GM19043 (cell line): ENCODE data around the gene KIFAP3.
"Not testable (repeated sequence)": the region's sequence is repeated elsewhere in the genome, so short reads cannot be mapped to it uniquely, and the experiment has no call there.

Source experiments
- ATAC-seq: cut with Tn5 transposase; IDR thresholded peaks from one replicate; pipeline ENCODE4 v1.9.1; 2021; ENCODE audit warnings: low read depth; ENCODE audit not compliant: unreplicated experiment

KIFAP3 gene

DNA sequence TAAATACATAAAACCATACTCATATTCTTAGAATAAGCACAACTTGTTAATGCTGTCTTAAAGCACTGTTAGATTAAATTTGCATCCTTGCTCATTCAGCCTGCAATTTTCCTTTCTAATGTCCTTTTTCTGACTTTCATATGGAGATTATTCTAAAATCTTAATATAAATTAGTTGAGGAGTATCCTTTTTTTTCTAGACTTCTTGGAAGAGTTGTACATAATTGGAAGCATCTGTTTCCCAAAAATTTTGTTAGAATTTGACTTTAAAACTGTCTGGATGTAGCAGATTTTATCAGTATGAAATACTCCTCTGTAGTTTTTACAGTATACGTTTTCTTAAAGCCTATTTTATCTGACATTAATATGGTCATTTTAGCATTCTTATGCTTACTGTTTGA, 9.7 kb downstream of the KIFAP3 start:
- no peak for ATAC-seq

DNA sequence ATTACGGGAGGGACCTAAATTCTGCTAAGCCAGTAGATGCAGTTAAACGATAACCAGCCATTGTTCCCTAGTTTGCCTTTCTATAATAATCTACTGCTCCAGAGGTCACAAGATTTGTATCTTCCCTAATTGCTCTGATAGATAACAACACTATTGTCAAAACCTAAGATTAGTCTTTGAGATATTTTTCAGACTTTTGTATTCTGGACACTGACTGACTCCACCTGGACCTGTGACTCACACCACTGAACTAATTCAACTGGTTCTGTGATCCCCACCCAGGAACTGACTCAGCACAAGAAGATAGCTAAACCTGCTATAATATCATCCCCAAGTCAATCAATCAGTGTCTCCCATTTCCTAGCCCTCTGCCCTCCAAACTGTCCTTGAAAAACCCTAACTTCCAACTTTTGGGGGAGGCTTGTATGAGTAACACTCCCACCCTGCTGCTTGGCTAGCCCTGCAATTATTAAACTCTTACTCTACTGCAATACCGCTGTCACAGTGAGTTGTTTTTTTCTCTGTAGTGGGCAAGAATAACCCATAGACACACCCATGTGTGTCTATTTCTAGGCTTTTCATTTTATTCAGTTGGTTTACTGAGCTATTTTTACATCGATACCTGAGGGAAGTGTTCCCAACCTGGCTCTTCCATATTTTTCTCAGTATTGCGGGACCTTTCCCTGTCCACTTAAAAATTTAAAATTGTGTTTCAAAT, 11.2 kb downstream of the KIFAP3 start:
- no peak for ATAC-seq

DNA sequence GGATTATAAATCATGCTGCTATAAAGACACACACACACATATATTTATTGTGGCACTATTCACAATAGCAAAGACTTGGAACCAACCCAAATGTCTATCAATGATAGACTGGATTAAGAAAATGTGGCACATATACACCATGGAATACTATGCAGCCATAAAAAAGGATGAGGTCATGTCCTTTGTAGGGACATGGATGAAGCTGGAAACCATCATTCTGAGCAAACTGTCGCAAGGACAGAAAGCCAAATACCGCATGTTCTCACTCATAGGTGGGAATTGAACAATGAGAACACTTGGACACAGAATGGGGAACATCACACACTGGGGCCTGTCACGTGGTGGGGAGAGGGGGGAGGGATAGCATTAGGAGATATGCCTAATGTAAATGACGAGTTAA, 12.8 kb downstream of the KIFAP3 start:
- not testable (repeated sequence) for ATAC-seq

DNA sequence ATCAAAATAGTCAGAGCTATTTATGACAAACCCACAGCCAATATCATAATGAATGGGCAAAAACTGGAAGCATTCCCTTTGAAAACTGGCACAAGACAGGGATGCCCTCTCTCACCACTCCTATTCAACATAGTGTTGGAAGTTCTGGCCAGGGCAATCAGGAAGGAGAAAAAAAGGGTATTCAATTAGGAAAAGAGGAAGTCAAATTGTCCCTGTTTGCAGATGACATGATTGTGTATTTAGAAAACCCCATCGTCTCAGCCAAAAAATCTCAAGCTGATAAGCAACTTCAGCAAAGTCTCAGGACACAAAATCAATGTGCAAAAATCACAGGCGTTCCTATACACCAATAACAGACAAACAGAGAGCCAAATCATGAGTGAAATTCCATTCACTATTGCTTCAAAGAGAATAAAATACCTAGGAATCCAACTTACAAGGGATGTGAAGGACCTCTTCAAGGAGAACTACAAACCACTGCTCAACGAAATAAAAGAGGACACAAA, 14.4 kb downstream of the KIFAP3 start:
- not testable (repeated sequence) for ATAC-seq

DNA sequence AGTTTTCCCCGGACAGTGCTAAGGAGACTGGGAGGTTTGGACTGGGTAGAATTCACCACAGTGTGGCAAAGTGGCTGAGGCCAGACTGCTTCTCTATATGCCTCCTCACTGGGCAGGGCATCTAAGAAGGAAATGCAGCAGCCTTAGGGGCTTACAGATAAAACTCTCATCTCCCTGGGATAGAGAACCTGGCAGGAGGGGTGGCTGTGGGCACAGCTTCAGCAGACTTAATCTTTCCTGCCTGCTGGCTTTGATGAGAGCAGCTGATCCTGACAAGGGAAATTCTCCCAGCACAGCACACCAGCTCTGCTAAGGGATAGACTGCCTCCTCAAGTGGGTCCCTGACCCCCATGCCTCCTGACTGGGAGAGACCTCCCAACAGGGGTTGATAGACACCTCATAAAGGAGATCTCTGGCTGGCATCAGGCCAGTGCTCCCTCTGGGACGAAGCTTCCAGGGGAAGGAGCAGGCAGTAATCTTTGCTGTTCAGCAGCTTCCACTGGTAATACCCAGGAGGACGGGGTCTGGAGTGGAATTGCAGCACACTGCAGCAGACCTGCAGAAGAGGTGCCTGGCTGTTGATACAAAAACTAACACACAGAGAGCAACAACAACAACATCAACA, 25.2 kb downstream of the KIFAP3 start:
- no peak for ATAC-seq

DNA sequence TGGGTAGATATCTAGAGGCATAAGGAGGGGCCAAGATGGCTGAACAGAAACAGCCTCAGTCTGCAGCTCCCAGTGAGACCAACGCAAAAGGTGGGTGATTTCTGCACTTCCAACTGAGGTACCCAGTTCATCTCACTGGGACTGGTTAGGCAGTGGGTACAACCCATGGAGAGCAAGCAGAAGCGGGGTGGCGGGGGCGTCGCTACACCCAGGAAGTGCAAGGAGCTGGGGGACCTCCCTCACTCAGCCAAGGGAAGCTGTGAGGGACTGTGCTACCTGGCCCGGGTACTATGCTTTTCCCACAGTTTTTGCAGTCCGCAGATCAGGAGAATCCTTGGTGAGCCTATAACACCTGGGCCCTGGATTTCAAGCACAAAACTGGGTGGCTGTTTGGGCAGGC, 26.0 kb downstream of the KIFAP3 start:
- no peak for ATAC-seq

DNA sequence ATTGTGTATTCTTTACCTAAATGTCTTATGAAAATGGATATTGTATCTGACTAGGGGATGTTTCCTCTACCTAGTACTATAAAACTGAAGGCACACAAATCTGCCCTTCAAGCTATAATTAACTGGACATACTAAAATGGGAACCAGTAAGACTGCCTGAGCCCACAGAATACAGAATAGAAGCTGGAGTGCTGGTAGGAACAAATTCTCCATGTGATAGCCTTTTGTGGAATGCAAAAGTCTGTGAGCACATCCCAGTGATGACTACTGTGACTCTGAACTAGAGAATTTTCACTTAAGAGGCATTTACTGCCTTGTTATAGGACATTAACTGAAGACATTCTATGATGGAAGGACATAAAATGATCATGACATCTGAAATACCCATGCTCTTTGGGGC, 30.3 kb downstream of the KIFAP3 start:
- ATAC-seq: no peak

DNA sequence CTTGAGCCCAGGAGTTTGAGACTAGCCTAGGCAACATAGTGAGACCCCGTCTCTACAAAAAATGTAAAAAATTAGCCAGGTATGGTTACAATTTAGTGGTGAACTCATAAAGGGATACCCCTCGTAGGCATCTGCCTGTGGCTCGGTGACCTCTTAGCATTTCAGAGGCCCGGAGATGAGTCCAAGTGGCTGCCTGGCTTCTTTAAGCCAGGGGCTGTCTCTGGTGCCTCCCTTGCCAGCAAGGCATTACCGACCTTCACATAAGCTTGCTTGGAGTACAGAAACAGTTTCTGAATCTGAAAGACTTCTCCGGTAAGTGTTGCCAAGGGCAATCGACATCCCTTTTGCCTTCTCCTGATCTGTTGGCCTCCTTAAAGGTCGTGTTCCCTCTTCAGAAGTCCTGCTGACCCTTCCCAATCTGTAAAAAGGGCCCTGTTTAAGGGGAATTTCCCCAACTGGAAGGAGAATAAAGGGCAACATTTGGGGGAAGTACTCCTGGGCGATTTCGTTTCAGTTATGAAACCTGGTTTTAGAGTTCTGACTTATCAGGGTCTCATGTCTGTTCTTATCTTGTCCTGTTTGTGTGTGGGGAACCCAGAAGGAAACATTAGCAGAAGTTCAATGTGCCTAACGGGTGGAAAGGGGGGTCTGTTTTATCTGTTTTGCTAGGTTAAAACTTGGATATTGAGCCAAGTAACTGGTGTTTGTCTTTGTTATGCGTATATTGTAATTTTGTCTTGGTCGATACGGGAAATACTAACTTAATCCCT, 32.9 kb downstream of the KIFAP3 start:
- ATAC-seq: no peak

DNA sequence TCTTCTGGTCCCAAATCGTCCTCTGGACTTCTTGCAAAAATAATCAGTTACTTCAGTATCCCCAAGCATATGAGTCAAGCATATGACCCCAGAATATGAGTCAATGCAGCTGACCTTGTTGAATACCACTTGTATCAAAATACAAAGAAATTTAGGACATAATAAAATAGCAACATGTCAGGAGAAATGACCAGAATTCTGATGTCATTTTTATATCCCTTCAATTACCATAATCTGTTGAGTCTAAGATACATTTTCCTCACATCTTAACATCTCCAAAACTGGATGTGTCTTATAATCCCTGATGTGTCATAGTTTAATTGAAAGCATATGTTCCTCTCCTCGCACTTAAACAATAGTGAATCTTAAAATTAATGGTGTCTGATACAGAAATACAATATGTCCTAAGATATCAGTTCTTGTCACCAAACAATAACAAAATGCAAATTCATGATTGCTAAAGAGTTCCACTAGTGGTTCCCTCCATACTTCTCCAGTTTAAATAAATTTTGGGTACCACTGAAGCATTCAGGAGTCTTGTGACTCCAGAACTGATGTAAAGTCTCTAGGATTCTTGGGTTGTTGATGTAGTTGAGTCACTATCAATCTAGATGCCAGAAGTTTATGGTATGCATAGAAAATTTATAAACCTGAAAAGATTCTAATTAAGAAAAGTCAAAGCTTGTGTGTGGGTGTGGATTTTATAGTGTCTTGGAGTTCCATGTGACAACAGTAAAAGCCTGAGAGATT, 41.8 kb downstream of the KIFAP3 start:
- ATAC-seq: no peak

DNA sequence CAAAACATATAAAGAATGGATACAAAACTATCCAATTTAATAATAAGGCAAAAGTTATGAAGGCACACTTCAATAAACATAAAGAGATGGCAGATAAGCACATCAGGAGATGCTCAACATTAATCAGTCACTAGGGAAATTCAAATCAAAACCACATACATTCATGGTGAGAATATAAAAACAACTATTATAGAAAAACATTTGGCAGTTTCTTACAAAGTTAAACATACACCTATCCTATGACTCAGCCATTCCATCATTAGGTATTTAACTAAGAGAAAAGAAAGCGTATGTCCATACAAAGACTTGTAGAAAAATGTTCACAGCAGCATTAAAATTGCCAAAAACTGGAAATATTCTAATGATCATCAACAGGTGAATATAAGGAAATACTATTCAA, 44.3 kb downstream of the KIFAP3 start:
- no peak for ATAC-seq

DNA sequence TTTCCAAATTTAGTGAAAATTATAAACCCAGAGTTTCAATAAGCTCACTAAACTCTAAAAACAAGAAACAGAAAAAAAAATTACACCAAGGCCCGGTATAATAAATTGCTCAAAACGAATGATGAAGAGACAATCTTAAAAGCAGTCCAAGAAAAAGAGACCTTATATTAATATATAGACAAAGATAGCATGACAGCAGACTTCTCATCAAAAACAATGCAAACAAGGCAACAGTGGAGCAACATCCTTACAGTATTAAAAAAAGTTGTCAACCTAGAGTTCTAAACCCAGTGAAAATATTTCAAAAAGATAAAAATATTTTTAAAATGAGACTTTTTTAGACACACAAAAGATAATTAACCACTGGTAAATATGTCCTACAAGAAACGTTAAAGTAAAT, 46.7 kb downstream of the KIFAP3 start:
- ATAC-seq: no peak

DNA sequence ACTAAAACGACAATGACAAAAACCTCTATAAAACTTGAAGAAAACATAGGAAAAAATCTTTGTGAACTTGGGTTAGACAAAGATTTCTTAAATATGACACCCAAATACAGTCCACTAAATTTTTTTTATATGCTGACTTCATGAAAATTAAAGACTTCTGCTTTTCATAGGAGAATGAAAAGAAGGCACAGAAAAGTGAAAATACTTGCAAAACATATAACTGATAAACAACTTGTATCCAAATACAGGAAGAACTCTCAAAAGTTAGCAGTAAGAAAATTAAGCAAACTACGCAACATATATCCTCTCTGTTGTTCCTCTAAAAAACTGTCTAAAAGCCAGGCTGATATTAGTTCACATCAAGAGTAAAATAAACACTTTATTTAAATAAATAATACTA, 53.6 kb downstream of the KIFAP3 start:
- ATAC-seq: no peak

DNA sequence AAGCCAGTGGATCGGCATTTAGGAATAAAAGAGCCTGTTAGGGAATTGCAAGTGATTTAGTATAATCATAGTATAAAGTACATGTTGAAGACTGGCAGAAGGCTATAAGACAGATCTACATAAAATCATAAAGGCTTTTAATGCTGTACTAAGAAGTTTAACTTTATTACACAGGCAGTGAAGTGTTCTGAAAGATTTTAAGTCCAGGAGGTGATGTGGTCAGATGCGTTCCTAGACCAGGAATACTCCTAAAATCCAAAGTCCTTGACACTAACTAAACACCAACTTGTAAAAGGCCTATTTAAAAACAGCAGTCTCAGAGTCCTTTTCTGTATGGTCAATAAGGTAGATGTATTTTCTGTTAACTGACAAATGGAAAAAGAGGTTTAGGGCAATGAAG, 57.0 kb downstream of the KIFAP3 start:
- no peak for ATAC-seq

DNA sequence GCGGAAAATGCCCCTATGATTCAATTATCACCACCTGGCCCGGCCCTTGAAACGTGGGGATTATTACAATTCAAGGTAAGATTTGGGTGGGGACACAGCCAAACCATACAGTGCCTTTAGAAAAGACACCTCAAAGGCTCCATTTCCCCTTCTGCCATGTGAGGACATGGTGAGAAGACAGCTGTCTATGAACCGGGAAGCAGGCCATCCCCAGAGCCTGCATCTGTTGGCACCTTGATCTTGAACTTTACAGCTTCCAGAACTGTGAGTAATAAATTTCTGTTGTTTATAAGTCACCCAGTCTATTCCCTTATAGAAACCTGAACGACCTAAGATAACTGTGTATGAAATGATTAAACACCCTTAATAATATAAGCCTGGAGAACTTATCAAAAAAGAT, 61.6 kb downstream of the KIFAP3 start:
- ATAC-seq: no peak

DNA sequence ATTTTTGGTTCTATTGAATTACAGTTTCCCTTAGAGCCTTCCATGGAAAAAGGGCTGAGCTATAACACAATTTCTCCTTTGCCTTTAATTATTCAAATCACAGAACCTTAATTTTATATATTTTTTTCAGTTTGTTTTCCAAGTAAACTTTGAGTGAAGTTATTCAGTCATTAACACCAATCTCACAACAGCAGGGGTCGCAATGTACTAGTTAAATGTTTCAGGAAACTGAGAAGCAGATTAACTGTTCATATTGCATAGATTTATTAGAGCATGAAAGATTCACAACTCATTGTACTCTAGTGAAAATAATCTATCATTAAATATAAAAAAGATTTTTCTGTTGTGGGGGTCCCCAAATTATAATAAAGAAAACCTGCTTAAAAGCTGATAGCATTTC, 64.1 kb downstream of the KIFAP3 start:
- no peak for ATAC-seq

DNA sequence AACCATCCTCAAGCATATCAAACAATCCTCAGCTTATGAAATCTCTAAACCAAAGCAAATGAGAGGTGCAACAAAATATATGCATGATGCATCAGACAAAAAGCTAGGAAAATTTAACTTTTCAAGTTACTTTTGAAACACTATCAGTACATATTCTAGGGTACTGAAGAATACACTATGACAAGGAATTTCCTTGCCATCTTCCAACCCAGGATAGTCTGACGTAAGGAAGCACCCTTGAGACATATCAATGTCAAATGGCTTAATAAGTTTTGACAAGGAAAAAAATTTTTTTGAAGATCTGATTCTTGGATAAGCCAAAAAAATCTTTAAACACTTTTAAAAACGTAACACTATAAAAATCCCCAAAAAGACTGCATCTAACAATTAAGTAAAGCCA, 64.9 kb downstream of the KIFAP3 start:
- ATAC-seq: no peak

DNA sequence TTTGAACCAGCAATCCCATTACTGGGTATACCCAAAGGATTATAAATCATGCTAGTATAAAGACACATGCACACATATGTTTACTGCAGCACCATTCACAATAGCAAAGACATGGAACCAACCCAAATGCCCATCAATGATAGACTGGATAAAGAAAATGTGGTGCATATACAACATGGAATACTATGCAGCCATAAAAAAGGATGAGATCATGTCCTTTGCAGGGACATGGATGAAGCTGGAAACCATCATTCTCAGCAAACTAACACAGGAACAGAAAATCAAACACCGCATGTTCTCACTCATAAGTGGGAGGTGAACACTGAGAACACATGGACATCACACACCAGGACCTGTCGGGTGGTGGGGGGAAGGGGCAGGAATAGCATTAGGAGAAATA, 65.8 kb downstream of the KIFAP3 start:
- not testable (repeated sequence) for ATAC-seq

DNA sequence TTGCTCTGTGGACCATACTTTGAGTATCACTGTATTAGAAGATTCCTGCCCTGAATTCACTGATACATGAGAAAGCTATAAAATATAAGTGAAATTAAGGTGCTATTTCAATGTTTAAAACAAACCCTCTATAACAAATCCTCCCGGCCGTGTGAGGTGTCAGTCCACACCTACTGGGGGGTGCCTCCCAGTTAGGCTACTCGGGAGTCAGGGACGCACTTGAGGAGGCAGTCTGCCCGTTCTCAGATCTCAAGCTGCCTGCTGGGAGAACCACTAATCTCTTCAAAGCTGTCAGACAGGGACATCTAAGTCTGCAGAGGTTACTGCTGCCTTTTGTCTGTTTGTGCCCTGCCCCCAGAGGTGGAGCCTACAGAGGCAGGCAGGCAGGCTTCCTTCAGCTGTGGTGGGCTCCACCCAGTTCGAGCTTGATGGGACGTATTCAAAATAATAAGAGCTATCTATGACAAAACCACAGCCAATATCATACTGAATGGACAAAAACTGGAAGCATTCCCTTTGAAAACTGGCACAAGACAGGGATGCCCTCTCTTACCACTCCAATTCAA, 71.1 kb downstream of the KIFAP3 start:
- not testable (repeated sequence) for ATAC-seq

DNA sequence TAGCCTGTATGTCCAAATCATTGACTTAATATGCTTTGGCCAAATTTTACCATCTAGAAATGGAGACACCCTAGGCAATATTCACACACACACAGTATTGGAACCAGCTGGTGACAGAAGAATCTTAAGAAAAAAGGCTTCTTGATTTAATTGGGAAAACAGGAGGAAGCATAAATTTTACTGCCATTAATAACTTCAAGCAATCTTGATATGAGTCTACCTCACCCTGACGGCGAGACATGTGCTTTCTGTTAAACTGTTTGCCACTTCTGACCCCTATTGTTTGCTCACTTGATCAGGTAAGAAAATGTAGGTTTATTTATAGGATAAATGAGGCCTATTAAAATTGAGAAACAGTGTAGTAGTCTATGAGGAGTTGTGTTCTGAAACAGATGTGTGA, 73.2 kb downstream of the KIFAP3 start:
- ATAC-seq: no peak

DNA sequence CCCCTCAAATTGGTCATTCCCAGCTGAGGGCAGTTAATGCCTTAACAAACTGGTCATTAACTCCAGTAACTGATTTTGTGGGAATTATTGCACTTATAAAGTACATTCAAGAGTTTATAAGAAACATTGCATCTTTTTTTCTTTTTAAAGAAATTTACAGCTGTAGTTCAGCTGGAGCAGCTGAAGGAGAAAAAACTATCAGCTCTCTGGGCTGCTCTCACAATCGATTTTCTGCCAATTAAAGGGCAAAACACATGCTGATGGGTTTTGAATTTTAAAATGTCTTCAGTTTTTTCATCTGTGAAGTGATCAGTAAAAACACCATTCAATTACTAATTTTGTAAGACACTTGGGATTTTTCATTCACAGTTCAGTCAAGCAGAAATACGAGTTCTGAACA, 74.7 kb downstream of the KIFAP3 start:
- no peak for ATAC-seq

DNA sequence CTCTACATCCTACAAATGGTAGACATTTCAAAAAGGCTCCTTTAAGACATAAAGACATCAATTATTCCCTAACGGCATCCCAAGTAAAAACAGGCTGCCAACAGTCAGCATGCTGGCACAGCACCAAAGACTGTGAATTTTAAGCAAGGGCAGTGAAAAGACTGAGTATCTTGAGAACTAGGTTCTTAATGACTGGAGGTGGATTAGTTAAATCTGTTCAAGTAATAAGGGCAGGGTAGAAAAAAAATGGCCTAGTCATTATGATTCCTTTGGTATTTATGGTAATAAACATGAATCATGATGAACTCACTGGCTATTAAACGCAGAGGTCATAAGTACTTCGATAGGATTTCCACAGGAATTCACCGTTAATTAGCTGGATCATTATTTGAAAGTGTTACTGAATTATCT, 75.2 kb downstream of the KIFAP3 start:
- ATAC-seq: no peak
